Measurements from ENCODE around the gene PPIF. TPM values are rescaled to one million over a fixed set of nuclear protein-coding genes. Genes with fewer than 3 reads are reported as not detected.

PPIF gene
- total RNA-seq, 2 donors from 2014 or later, result 30.6 to 69.1 TPM

GRCh38 chr10:79342811-79343561 lies 4.3 kb upstream of the PPIF start:
- no peak overlapping the region for H3K4me3 ChIP-seq
- H3K27ac ChIP-seq, result peak overlapping the region; percentile 8 to 70
- no peaks in the 10 kb centered on the region for H3K27me3 ChIP-seq (replicated peaks; ENCODE audit: insufficient read depth)
- no peaks in the 10 kb centered on the region for H3K4me1 ChIP-seq (replicated peaks)
- 76% methylated on average over 10 of the region's 10 CpGs for WGBS
- no peaks in the 10 kb centered on the region for H3K36me3 ChIP-seq
- TF ChIP-seq POLR2AphosphoS5 (IDR thresholded peaks at IDR 0.05), result peak; percentile 60
- TF ChIP-seq POLR2A (IDR thresholded peaks at IDR 0.05), result no peak
- DNase-seq (ENCODE audit: low spot score), result peak; percentile 60
- intact Hi-C loops (cut with DNase I), result no loop called here
- no peaks in the 10 kb centered on the region for H3K9me3 ChIP-seq

DNA sequence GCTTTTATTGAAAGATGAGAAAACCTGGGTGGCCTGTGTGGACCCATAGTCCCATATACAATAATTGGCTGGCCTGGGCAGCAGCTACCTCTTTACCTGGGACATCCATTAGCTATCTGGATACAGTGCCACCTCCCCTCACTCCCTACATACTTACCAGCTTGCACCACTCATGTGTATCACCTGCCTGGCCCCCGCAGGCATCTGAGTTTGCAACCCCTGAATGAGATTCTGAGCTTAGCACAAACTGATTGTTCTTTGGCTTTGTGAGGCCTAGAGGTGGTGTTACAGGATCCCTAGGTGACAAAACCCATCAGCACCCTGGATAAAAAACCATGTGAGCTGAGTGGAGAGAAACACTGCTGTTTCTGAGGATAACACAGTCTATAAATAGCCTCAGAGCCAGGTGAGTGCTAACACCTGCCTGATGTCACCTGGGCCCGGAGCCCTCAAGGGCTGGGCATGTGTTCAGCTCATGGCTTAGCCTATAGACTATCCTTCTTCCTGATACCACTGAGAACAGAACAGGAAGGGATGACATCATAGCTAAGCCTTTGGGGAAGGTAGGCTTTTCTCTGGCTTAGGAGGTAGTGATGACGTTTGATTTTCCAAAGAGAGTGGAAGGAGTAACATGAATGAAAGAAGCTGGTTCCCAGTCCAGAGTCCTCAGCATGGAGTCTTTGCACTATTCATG lies 2.6 kb upstream of the PPIF start:
- H3K27me3 ChIP-seq (replicated peaks; ENCODE audit: insufficient read depth), result no peaks in the 10 kb centered on the region
- no peak for DNase-seq (ENCODE audit: low spot score)
- no peaks in the 10 kb centered on the region for H3K4me1 ChIP-seq (replicated peaks)
- no peaks in the 10 kb centered on the region for H3K9me3 ChIP-seq
- 86% methylated on average over 3 of the region's 3 CpGs for WGBS
- no peaks in the 10 kb centered on the region for H3K36me3 ChIP-seq
- H3K4me3 ChIP-seq, result no peak overlapping the region
- no peak overlapping the region for H3K27ac ChIP-seq
- TF ChIP-seq POLR2A (IDR thresholded peaks at IDR 0.05), result no peak
- TF ChIP-seq, protein P1, sequence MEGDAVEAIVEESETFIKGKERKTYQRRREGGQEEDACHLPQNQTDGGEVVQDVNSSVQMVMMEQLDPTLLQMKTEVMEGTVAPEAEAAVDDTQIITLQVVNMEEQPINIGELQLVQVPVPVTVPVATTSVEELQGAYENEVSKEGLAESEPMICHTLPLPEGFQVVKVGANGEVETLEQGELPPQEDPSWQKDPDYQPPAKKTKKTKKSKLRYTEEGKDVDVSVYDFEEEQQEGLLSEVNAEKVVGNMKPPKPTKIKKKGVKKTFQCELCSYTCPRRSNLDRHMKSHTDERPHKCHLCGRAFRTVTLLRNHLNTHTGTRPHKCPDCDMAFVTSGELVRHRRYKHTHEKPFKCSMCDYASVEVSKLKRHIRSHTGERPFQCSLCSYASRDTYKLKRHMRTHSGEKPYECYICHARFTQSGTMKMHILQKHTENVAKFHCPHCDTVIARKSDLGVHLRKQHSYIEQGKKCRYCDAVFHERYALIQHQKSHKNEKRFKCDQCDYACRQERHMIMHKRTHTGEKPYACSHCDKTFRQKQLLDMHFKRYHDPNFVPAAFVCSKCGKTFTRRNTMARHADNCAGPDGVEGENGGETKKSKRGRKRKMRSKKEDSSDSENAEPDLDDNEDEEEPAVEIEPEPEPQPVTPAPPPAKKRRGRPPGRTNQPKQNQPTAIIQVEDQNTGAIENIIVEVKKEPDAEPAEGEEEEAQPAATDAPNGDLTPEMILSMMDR (IDR thresholded peaks at IDR 0.05), result no peak
- TF ChIP-seq POLR2AphosphoS5 (IDR thresholded peaks at IDR 0.05), result no peak
- intact Hi-C loops (cut with DNase I), result no loop called here

- no peaks in the 10 kb centered on the region for H3K9me3 ChIP-seq
- H3K36me3 ChIP-seq, result no peaks in the 10 kb centered on the region
- H3K4me1 ChIP-seq (replicated peaks), result no peaks in the 10 kb centered on the region
- no peaks in the 10 kb centered on the region for H3K27me3 ChIP-seq (replicated peaks; ENCODE audit: insufficient read depth)
- H3K27ac ChIP-seq, result no peak overlapping the region
- intact Hi-C loops (cut with DNase I), result no loop called here
- H3K4me3 ChIP-seq, result no peak overlapping the region
- TF ChIP-seq POLR2AphosphoS5 (IDR thresholded peaks at IDR 0.05), result no peak
- TF ChIP-seq POLR2A (IDR thresholded peaks at IDR 0.05), result no peak
- TF ChIP-seq, protein P1 (IDR thresholded peaks at IDR 0.05), result no peak
- no peak for DNase-seq (ENCODE audit: low spot score)
- WGBS, result 95% methylated on average over 4 of the region's 5 CpGs
Measured at GRCh38 chr10:79345241-79346011, 1.8 kb upstream of the PPIF start.

GRCh38 chr10:79346012-79346340 lies 1.3 kb upstream of the PPIF start:
- Histone ChIP-seq H3K9me3 (no peaks in the 10 kb centered on the region), H3K27ac (no peak overlapping the region), H3K4me1 (replicated peaks) (no peaks in the 10 kb centered on the region), H3K36me3 (no peaks in the 10 kb centered on the region), H3K4me3 (no peak overlapping the region), H3K27me3 (replicated peaks; ENCODE audit: insufficient read depth) (no peaks in the 10 kb centered on the region)
- no peak for TF ChIP-seq POLR2AphosphoS5 (IDR thresholded peaks at IDR 0.05)
- TF ChIP-seq, protein P1 (IDR thresholded peaks at IDR 0.05), result no peak
- TF ChIP-seq POLR2A (IDR thresholded peaks at IDR 0.05), result no peak
- intact Hi-C loops (cut with DNase I), result no loop called here
- no peak for DNase-seq (ENCODE audit: low spot score)
- WGBS, result 95% methylated on average over 2 of the region's 2 CpGs
